Fibroblast of skin of back (primary cell): ENCODE measurements around the gene PEX1.
"Not testable (repeated sequence)": the region's sequence is repeated elsewhere in the genome, so short reads cannot be mapped to it uniquely, and the experiment has no call there.

Source experiments
- DNase-seq: peaks from one replicate; pipeline ENCODE4 v3.0.0-alpha.2; 2013

PEX1 gene

GRCh38 chr7:92460109-92460508 lies 68.2 kb downstream of the PEX1 start:
- DNase-seq, result no peak

GRCh38 chr7:92456236-92456635 lies 72.1 kb downstream of the PEX1 start:
- DNase-seq, result peak; percentile 77

- DNase-seq, result no peak
Measured at GRCh38 chr7:92451645-92452044, 76.7 kb downstream of the PEX1 start.

GRCh38 chr7:92448205-92448747 lies 80.0 kb downstream of the PEX1 start:
- DNase-seq, result peak; percentile 53

GRCh38 chr7:92447345-92448204 lies 80.7 kb downstream of the PEX1 start, which contains the start of gene GATAD1:
Gene GATAD1, plus strand, starts transcription at chr7:92447482. Its CDS starts 248 bp downstream, at chr7:92447730.
- peak; percentile 90 for DNase-seq

GRCh38 chr7:92446869-92447344 lies 81.4 kb downstream of the PEX1 start:
- DNase-seq, result no peak

- not testable (repeated sequence) for DNase-seq
Measured at GRCh38 chr7:92442720-92443119, 85.6 kb downstream of the PEX1 start.

- DNase-seq, result no peak
Measured at GRCh38 chr7:92437956-92438491, 90.3 kb downstream of the PEX1 start.
